Sigmoid colon (tissue), 4 donors: Measurements from ENCODE around the gene ZNF462.

Experiments used
- CTCF ChIP-seq, 4 experiments: fragments of 450-650 bp in 3 of 4; fragments of 200-600 bp in 1 of 4; IDR thresholded peaks; one replicate each; pipeline ENCODE4 v1.5.1; 2016 to 2019; ENCODE audit warnings: antibody characterized with exemption in 4 of 4, mild to moderate bottlenecking in 3 of 4, moderate library complexity in 2 of 4
- EP300 ChIP-seq, 4 donors: sonication (generic); formaldehyde crosslinking; IDR thresholded peaks; one replicate each; pipeline ENCODE4 v1.6.1; 2017; ENCODE audit warnings: antibody characterized with exemption in 4 of 4
- POLR2A ChIP-seq, 2 donors: fragments of 450-650 bp; IDR thresholded peaks; one replicate each; pipeline ENCODE4 v1.6.1; 2016; ENCODE audit warnings: antibody characterized with exemption in 2 of 2, mild to moderate bottlenecking in 2 of 2, moderate library complexity in 2 of 2
- POLR2AphosphoS5 ChIP-seq, 4 donors: sonication (generic); formaldehyde crosslinking; IDR thresholded peaks; one replicate each; pipeline ENCODE4 v1.6.1; 2017; ENCODE audit warnings: antibody characterized with exemption in 4 of 4

GRCh38 chr9:107020040-107020530 lies 157.1 kb downstream of the ZNF462 start:
- TF ChIP-seq CTCF (IDR thresholded peaks at IDR 0.05) (no peak), POLR2A (IDR thresholded peaks at IDR 0.05) (no peak), POLR2AphosphoS5 (IDR thresholded peaks at IDR 0.05) (peak in 2 of 4 donors; percentile 21 to 66), EP300 (IDR thresholded peaks at IDR 0.05) (no peak)
